Stimulated activated CD8-positive, alpha-beta memory T cell treated with anti-CD3 and anti-CD28 coated beads, Interleukin-7, amount 100 ng/mL, for 24 hours (primary cell): Measurements from ENCODE around the gene ACER1.
"Not testable (repeated sequence)": the region's sequence is repeated elsewhere in the genome, so short reads cannot be mapped to it uniquely, and the experiment has no call there.

Source experiments
- DNase-seq: peaks from one replicate; pipeline ENCODE4 v3.0.0-alpha.2; 2020; ENCODE audit warnings: low read depth

ACER1 gene

GRCh38 chr19:6287269-6287885, 46.0 kb downstream of the ACER1 start:
- DNase-seq: no peak

- no peak for DNase-seq
These were observed 46.7 kb downstream of the ACER1 start for GRCh38 chr19:6286676-6287075.

GRCh38 chr19:6282393-6282792, 51.0 kb downstream of the ACER1 start:
- DNase-seq: not testable (repeated sequence)

- peak; percentile 95 for DNase-seq
These were observed 53.4 kb downstream of the ACER1 start, which contains the start of gene MLLT1 for GRCh38 chr19:6279931-6280591. Gene MLLT1 (minus strand): TSS chr19:6279975. CDS start chr19:6279784, 191 bp downstream.

GRCh38 chr19:6279620-6279930, 53.8 kb downstream of the ACER1 start:
- DNase-seq: no peak

- DNase-seq: no peak
These were observed 54.4 kb downstream of the ACER1 start for GRCh38 chr19:6278740-6279619.

- DNase-seq: no peak
These were observed 55.4 kb downstream of the ACER1 start for GRCh38 chr19:6278051-6278450.

- no peak for DNase-seq
These were observed 57.0 kb downstream of the ACER1 start for GRCh38 chr19:6276447-6276846.

GRCh38 chr19:6275170-6275744, 58.2 kb downstream of the ACER1 start:
- no peak for DNase-seq

GRCh38 chr19:6274756-6275155, 58.7 kb downstream of the ACER1 start:
- DNase-seq: no peak

GRCh38 chr19:6273701-6274601, 59.5 kb downstream of the ACER1 start:
- no peak for DNase-seq

- no peak for DNase-seq
These were observed 60.4 kb downstream of the ACER1 start for GRCh38 chr19:6272913-6273600.

- no peak for DNase-seq
These were observed 61.0 kb downstream of the ACER1 start for GRCh38 chr19:6272411-6272791.

GRCh38 chr19:6271721-6272410, 61.5 kb downstream of the ACER1 start:
- no peak for DNase-seq

- no peak for DNase-seq
These were observed 62.2 kb downstream of the ACER1 start for GRCh38 chr19:6271251-6271650.

- no peak for DNase-seq
These were observed 62.6 kb downstream of the ACER1 start for GRCh38 chr19:6270822-6271221.

GRCh38 chr19:6270076-6270745, 63.2 kb downstream of the ACER1 start:
- no peak for DNase-seq

- DNase-seq: no peak
These were observed 64.1 kb downstream of the ACER1 start for GRCh38 chr19:6269101-6269886.

GRCh38 chr19:6268382-6268771, 65.0 kb downstream of the ACER1 start:
- DNase-seq: no peak
